Camera-type eye (tissue), 1 donor: ENCODE data around the gene OGFOD1. TPM values are rescaled to one million over a fixed set of nuclear protein-coding genes. Genes with fewer than 3 reads are reported as not detected.

Experiments used
- total RNA-seq: library from RNA; depleted of rRNA; stranded (reverse); fragments of >200 nt; gene quantifications from one replicate; pipeline ENCODE4 v1.2.3, GENCODE V29; 2014

OGFOD1 gene
- total RNA-seq, result 70.2 TPM

GRCh38 chr16:56450986-56451752 lies at the start of gene OGFOD1, which contains the start of gene NUDT21:
OGFOD1 (plus strand) TSS chr16:56451554; CDS start chr16:56451613, 59 bp downstream.
NUDT21 (minus strand) TSS chr16:56451332; CDS start chr16:56451202, 130 bp downstream.

GRCh38 chr16:56425439-56425832 lies 25.9 kb upstream of the OGFOD1 start, which contains the start of gene AMFR:
AMFR (minus strand) TSS chr16:56425545; CDS start chr16:56425327, 218 bp downstream.

GRCh38 chr16:56519459-56520250 lies 68.3 kb downstream of the OGFOD1 start, which contains the start of gene BBS2:
BBS2 (minus strand) TSS chr16:56520024; CDS start chr16:56519862, 162 bp downstream.

Other genes starting within 250 kb of the OGFOD1 start
- gene AMFR, start 26.0 kb upstream of the OGFOD1 start, total RNA-seq, result 170 TPM
- 129 TPM for gene NUDT21, start 222 bp upstream of the OGFOD1 start, total RNA-seq
- gene BBS2, start 68.5 kb downstream of the OGFOD1 start, total RNA-seq, result 97.5 TPM
- gene MT4, start 113.5 kb downstream of the OGFOD1 start, total RNA-seq, result not detected
- gene MT3, start 138.0 kb downstream of the OGFOD1 start, total RNA-seq, result not detected
- gene MT2A, start 157.0 kb downstream of the OGFOD1 start, total RNA-seq, result 2.6 TPM
- 3.1 TPM for gene MT1E, start 174.2 kb downstream of the OGFOD1 start, total RNA-seq
- not detected for gene MT1M, start 181.1 kb downstream of the OGFOD1 start, total RNA-seq
- gene MT1A, start 187.1 kb downstream of the OGFOD1 start, total RNA-seq, result not detected
- not detected for gene MT1B, start 200.3 kb downstream of the OGFOD1 start, total RNA-seq
- gene MT1F, start 206.4 kb downstream of the OGFOD1 start, total RNA-seq, result 0.77 TPM
- not detected for gene MT1G, start 216.5 kb downstream of the OGFOD1 start, total RNA-seq
- not detected for gene MT1H, start 218.3 kb downstream of the OGFOD1 start, total RNA-seq
- 28.3 TPM for gene MT1X, start 230.9 kb downstream of the OGFOD1 start, total RNA-seq